WTC11 (cell line): ENCODE results near the gene KRTAP12-4.
"Not testable (repeated sequence)": the region's sequence is repeated elsewhere in the genome, so short reads cannot be mapped to it uniquely, and the experiment has no call there.

Source experiments
- CREB1 ChIP-seq: sonication (generic); formaldehyde crosslinking; IDR thresholded peaks from 2 replicates; pipeline ENCODE4 v1.8.0; 2023; ENCODE audit warnings: mild to moderate bottlenecking, missing genetic modification reagents
- TF ChIP-seq, protein P1 (sequence below): fragments of 200-600 bp; IDR thresholded peaks from 2 replicates; pipeline ENCODE4 v1.8.0; 2022; ENCODE audit warnings: antibody characterized with exemption
- TF ChIP-seq, protein P2 (sequence below): sonication (generic); formaldehyde crosslinking; IDR thresholded peaks from 2 replicates; pipeline ENCODE4 v1.8.0; 2023; ENCODE audit warnings: missing genetic modification reagents
- TF ChIP-seq, protein P3 (sequence below): sonication (generic); formaldehyde crosslinking; IDR thresholded peaks from 2 replicates; pipeline ENCODE4 v1.8.1; 2023; ENCODE audit warnings: mild to moderate bottlenecking, missing genetic modification reagents, moderate library complexity

DNA sequence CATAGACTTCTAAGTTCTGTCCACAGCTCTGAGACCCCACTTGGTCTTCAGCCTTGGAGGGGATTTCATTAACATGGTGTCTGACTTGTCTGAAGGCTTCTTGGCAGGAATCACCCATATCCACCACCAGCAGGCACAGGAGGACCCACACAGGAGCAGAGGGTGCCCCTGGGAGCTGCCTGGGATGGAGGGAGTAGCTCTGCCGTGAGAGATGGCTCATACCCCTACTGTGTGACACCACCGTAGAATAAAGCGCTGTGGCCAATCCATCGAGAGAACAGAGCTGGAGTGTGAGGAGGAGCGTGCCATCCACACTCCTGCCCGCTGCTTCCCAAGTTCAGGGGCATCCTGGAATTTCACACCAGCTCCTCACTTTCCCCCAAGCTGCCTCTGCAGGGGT, 30.6 kb upstream of the KRTAP12-4 start:
- TF ChIP-seq, protein P1, sequence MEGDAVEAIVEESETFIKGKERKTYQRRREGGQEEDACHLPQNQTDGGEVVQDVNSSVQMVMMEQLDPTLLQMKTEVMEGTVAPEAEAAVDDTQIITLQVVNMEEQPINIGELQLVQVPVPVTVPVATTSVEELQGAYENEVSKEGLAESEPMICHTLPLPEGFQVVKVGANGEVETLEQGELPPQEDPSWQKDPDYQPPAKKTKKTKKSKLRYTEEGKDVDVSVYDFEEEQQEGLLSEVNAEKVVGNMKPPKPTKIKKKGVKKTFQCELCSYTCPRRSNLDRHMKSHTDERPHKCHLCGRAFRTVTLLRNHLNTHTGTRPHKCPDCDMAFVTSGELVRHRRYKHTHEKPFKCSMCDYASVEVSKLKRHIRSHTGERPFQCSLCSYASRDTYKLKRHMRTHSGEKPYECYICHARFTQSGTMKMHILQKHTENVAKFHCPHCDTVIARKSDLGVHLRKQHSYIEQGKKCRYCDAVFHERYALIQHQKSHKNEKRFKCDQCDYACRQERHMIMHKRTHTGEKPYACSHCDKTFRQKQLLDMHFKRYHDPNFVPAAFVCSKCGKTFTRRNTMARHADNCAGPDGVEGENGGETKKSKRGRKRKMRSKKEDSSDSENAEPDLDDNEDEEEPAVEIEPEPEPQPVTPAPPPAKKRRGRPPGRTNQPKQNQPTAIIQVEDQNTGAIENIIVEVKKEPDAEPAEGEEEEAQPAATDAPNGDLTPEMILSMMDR = not testable (repeated sequence)
- TF ChIP-seq, protein P2, sequence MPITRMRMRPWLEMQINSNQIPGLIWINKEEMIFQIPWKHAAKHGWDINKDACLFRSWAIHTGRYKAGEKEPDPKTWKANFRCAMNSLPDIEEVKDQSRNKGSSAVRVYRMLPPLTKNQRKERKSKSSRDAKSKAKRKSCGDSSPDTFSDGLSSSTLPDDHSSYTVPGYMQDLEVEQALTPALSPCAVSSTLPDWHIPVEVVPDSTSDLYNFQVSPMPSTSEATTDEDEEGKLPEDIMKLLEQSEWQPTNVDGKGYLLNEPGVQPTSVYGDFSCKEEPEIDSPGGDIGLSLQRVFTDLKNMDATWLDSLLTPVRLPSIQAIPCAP (CRISPR knock-in tag) = not testable (repeated sequence)
- TF ChIP-seq, protein P3, sequence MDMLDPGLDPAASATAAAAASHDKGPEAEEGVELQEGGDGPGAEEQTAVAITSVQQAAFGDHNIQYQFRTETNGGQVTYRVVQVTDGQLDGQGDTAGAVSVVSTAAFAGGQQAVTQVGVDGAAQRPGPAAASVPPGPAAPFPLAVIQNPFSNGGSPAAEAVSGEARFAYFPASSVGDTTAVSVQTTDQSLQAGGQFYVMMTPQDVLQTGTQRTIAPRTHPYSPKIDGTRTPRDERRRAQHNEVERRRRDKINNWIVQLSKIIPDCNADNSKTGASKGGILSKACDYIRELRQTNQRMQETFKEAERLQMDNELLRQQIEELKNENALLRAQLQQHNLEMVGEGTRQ (CRISPR knock-in tag) = not testable (repeated sequence)
- not testable (repeated sequence) for TF ChIP-seq CREB1 (CRISPR knock-in tag)
